CD4-positive, alpha-beta T cell (primary cell): Measurements from ENCODE around the gene AGPS. TPM values are rescaled to one million over a fixed set of nuclear protein-coding genes. Genes with fewer than 3 reads are reported as not detected.
A peak's percentile ranks its signal among the peaks of the same experiment; 100 is the strongest.

Source experiments
- ATAC-seq: fragments of 200-7000 bp; cut with Tn5 transposase; one replicate; pipeline ENCODE4 v1.10.0; 2022; ENCODE audit warnings: mild to moderate bottlenecking; ENCODE audit not compliant: poor library complexity
- CTCF ChIA-PET: fragments of 350-600 bp; sonication (Branson Sonifier 250); formaldehyde crosslinking; loops from one replicate; lab custom pipeline; 2021; ENCODE audit warnings: antibody characterized with exemption, inconsistent platforms; lab: Charles Lee
- POLR2A ChIA-PET: fragments of 350-600 bp; sonication (Branson Sonifier 250); formaldehyde crosslinking; loops from one replicate; lab custom pipeline; 2021; ENCODE audit warnings: antibody characterized with exemption, inconsistent platforms; lab: Charles Lee
- DNase-seq, 14 experiments: peaks; one replicate each; pipeline ENCODE4 v3.0.0-alpha.2; 2013 to 2020; ENCODE audit warnings: mixed read lengths in 2 of 14
- H3K27ac ChIP-seq, 2 donors: one replicate each; pipeline versions ENCODE4 v1.5.1 to v1.7.0; 2013; ENCODE audit warnings: low read length in 2 of 2, low read depth in 1 of 2, mild to moderate bottlenecking in 1 of 2
- H3K27me3 ChIP-seq, 2 experiments: 1 replicate in 1 of 2; 2 replicates in 1 of 2; pipeline versions ENCODE4 v1.6.1 to v1.7.0; 2013; ENCODE audit warnings: low read length in 2 of 2, control low read depth in 1 of 2, mild to moderate bottlenecking in 1 of 2, moderate library complexity in 1 of 2; ENCODE audit not compliant: insufficient read depth in 2 of 2, control insufficient read depth in 1 of 2
- H3K36me3 ChIP-seq: one replicate; pipeline ENCODE4 v1.6.1; 2013; ENCODE audit warnings: low read length, control low read depth; ENCODE audit not compliant: insufficient read depth
- H3K4me1 ChIP-seq: one replicate; pipeline ENCODE4 v1.6.1; 2013; ENCODE audit warnings: low read length, control low read depth; ENCODE audit not compliant: insufficient read depth
- H3K4me3 ChIP-seq: one replicate; pipeline ENCODE4 v1.5.1; 2013; ENCODE audit warnings: mild to moderate bottlenecking, low read length, moderate library complexity
- H3K9me3 ChIP-seq, 2 experiments: 1 replicate in 1 of 2; 2 replicates in 1 of 2; pipeline versions ENCODE4 v1.6.1 to v1.7.0; 2013; ENCODE audit warnings: low read length in 2 of 2, mild to moderate bottlenecking in 2 of 2, control low read depth in 1 of 2, moderate library complexity in 1 of 2; ENCODE audit not compliant: control insufficient read depth in 1 of 2, insufficient read depth in 1 of 2
- H3K27ac Mint-ChIP-seq: one replicate; pipeline ENCODE4 v1.8.0; 2020; ENCODE audit warnings: mixed read lengths
- H3K27me3 Mint-ChIP-seq: one replicate; pipeline ENCODE4 v1.8.0; 2021; ENCODE audit warnings: mixed read lengths
- H3K36me3 Mint-ChIP-seq: one replicate; pipeline ENCODE4 v1.8.0; 2021; ENCODE audit warnings: low read depth, mixed read lengths
- H3K4me1 Mint-ChIP-seq: one replicate; pipeline ENCODE4 v1.8.0; 2021; ENCODE audit warnings: low read depth, mixed read lengths
- H3K4me3 Mint-ChIP-seq: one replicate; pipeline ENCODE4 v1.8.0; 2020; ENCODE audit warnings: mild to moderate bottlenecking, mixed read lengths
- H3K9me3 Mint-ChIP-seq: one replicate; pipeline ENCODE4 v1.8.0; 2020; ENCODE audit warnings: mixed read lengths
- intact Hi-C, 2 experiments: fragments of 100-400 bp; cut with DNase I in 1 of 2; cut with micrococcal nuclease in 1 of 2; formaldehyde crosslinking; loops; one replicate each; pipeline versions ENCODE4 v1.15.1 to v1.9.0; 2023 to 2025; cut with DNase I, micrococcal nuclease
- total RNA-seq, 174 experiments: library from RNA in 2 of 174; stranded (reverse) in 2 of 174; gene quantifications; one replicate each; pipeline ENCODE4 v1.2.3 and lab custom pipeline; 2021 to 2026
- TF ChIP-seq, protein P1 (sequence below): fragments of 200-600 bp; IDR thresholded peaks from one replicate; pipeline ENCODE4 v1.8.0; 2022; ENCODE audit warnings: antibody characterized with exemption, mild to moderate bottlenecking

The AGPS gene
- total RNA-seq, 2 experiments from 2014 or later = 21.5 to 23.9 TPM

- Mint-ChIP-seq H3K36me3 (peaks cover 42% of the 10 kb centered on the region), H3K9me3 (no peaks in the 10 kb centered on the region), H3K27ac (no peak overlapping the region), H3K4me3 (no peak overlapping the region), H3K27me3 (no peaks in the 10 kb centered on the region), H3K4me1 (no peaks in the 10 kb centered on the region)
- intact Hi-C loops = loop anchor here (10.0 kb wide), 2 partner anchors 235 to 275 kb away; no protein-coding TSS in a partner anchor
- Histone ChIP-seq H3K9me3 (no peaks in the 10 kb centered on the region), H3K36me3 (peaks cover 17% of the 10 kb centered on the region), H3K4me3 (no peak overlapping the region), H3K4me1 (no peaks in the 10 kb centered on the region), H3K27ac (no peak overlapping the region), H3K27me3 (no peaks in the 10 kb centered on the region)
- TF ChIP-seq, protein P1, sequence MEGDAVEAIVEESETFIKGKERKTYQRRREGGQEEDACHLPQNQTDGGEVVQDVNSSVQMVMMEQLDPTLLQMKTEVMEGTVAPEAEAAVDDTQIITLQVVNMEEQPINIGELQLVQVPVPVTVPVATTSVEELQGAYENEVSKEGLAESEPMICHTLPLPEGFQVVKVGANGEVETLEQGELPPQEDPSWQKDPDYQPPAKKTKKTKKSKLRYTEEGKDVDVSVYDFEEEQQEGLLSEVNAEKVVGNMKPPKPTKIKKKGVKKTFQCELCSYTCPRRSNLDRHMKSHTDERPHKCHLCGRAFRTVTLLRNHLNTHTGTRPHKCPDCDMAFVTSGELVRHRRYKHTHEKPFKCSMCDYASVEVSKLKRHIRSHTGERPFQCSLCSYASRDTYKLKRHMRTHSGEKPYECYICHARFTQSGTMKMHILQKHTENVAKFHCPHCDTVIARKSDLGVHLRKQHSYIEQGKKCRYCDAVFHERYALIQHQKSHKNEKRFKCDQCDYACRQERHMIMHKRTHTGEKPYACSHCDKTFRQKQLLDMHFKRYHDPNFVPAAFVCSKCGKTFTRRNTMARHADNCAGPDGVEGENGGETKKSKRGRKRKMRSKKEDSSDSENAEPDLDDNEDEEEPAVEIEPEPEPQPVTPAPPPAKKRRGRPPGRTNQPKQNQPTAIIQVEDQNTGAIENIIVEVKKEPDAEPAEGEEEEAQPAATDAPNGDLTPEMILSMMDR = peak; percentile 52
- CTCF ChIA-PET = no interaction called here
- POLR2A ChIA-PET = no interaction called here
- peak in 1 of 14 experiments; percentile 4 for DNase-seq
- ATAC-seq = no peak
Measured at GRCh38 chr2:177489719-177490301, 97.2 kb downstream of the AGPS start.

DNA sequence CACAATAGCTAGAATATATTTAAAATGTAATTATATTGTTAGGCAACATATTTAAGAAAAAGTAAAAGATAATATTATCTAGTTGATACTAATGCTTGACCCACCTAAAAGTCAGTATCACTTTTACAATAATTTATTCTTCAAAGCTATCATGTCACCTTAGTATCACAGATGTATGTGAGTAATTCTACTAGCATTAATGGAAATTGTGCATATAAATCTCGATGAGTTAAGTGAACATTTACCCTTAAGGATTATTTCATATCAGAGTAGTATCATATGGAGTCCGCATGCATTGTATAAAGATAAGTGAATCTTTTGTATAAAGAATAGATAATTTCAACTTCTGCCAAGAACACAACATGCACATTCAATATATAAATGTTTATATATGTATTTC, 103.4 kb downstream of the AGPS start:
- H3K36me3 ChIP-seq = peaks cover 21% of the 10 kb centered on the region
- Mint-ChIP-seq H3K4me1 (peaks cover under 1% of the 10 kb centered on the region), H3K36me3 (peaks cover 44% of the 10 kb centered on the region), H3K4me3 (no peak overlapping the region), H3K9me3 (no peaks in the 10 kb centered on the region), H3K27ac (no peak overlapping the region), H3K27me3 (no peaks in the 10 kb centered on the region)
- no peaks in the 10 kb centered on the region for H3K9me3 ChIP-seq
- ChIA-PET POLR2A (interaction anchor here (0.7 kb wide), 1 partner anchor 1694 kb away, joined by 3 read pairs; no protein-coding TSS in a partner anchor), CTCF (no interaction called here)
- no peaks in the 10 kb centered on the region for H3K27me3 ChIP-seq
- no peak for DNase-seq
- H3K4me1 ChIP-seq = no peaks in the 10 kb centered on the region
- no peak overlapping the region for H3K27ac ChIP-seq
- intact Hi-C loops = loop anchor here (10.0 kb wide), 2 partner anchors 229 to 269 kb away; no protein-coding TSS in a partner anchor
- TF ChIP-seq, protein P1 = no peak
- ATAC-seq = no peak
- no peak overlapping the region for H3K4me3 ChIP-seq

DNA sequence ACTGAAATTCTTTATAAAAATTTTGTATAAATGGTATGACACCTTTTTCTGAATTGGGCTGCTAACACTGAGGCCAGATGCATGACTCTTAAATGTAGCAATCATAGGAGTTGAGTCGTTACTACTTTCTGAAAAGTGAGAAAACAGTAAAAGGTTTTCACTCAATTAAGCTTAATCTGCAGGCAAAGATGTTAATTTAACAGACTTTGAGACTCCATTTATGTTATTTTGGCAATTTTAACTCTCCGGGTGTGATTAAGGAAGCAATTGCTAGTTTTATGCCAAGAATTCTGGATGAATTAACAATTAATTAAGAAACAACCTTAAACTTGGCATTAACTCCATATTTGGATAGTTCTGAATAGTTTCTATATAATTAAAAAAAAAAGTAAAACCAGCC, 104.3 kb downstream of the AGPS start:
- peaks cover 4% of the 10 kb centered on the region for H3K4me1 Mint-ChIP-seq
- ATAC-seq (no peak), DNase-seq (no peak)
- H3K9me3 ChIP-seq = no peaks in the 10 kb centered on the region
- H3K27ac Mint-ChIP-seq = no peak overlapping the region
- H3K27me3 Mint-ChIP-seq = no peaks in the 10 kb centered on the region
- no peak overlapping the region for H3K4me3 ChIP-seq
- peaks cover 47% of the 10 kb centered on the region for H3K36me3 Mint-ChIP-seq
- no peaks in the 10 kb centered on the region for H3K9me3 Mint-ChIP-seq
- intact Hi-C loops = loop anchor here (10.0 kb wide), 2 partner anchors 228 to 268 kb away; no protein-coding TSS in a partner anchor
- CTCF ChIA-PET = no interaction called here
- POLR2A ChIA-PET = no interaction called here
- peaks cover 22% of the 10 kb centered on the region for H3K36me3 ChIP-seq
- TF ChIP-seq, protein P1 = no peak
- no peaks in the 10 kb centered on the region for H3K4me1 ChIP-seq
- H3K4me3 Mint-ChIP-seq = no peak overlapping the region
- H3K27me3 ChIP-seq = no peaks in the 10 kb centered on the region
- no peak overlapping the region for H3K27ac ChIP-seq
